ENCODE data around the gene CELA1. TPM values are rescaled to one million over a fixed set of nuclear protein-coding genes. Genes with fewer than 3 reads are reported as not detected.
"Not testable (repeated sequence)": the region's sequence is repeated elsewhere in the genome, so short reads cannot be mapped to it uniquely, and the experiment has no call there.

The CELA1 gene
- total RNA-seq, 1 donor from 2014 or later = not detected

DNA sequence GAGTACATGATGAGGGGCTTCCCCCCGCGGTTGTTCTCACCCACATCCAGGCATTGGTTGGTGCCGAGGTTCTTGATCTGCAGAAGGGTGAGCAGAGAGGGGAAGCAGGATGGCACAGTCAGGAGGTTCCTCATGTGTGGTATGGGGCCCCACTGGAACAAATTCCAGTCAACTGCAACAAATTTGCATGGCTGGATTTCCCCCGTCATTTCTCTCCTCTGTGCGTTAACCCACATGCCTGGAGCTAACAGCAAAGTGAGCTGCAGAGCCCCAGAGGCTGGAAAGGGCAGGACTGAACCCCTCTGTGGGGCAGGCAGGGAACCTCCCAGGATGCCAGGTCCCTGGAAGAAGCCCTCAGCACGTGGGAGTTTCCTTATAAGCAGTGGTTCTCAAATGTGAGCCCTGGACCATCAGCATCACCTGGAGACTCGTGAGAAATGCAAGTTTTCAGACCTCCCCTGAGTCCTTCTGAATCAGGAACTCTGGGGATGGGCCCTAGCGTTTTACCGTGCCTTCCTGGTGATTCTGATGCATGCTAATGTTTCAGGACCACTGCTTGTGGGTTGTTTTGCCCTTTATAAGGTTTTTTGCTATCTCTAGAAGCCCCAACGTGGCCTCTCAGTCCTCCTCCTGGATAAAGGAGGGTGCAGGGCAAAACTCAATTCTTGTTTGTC is 11.0 kb upstream of the CELA1 start:
- intact Hi-C loops (cut with DNase I) = no loop called here
- DNase-seq = no peak
- no peak for ATAC-seq (ENCODE audit: poor library complexity)

DNA sequence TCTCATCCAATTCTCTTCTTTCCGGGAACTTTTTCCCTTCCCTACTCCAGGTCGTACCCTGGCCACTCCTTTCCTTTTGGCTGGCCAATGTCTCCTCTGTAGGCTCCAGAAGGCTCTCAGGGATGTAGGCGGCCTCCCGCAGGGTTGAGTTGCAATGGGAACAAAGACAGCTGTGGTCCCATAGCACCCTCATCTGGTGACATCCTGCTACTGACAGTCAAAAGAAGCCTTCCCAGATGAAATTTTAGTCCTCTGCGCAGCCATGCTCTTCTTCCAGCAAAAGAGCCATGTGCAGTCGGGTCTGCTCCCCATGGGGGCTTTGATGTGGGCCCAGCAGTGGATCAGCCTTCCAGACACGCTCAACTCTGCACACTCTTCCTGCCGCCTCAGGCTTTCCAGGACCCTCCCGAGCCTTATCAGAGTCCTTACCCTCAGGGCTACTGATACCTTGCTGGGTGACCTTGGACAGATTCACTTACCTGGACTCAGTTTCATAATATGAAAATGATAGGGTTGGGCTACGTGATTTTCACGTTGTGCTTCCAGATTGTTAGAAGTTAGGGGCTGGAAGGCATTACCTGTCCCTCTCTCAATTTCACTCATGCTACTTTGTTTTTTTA is 5.5 kb upstream of the CELA1 start:
- ATAC-seq (ENCODE audit: poor library complexity) (no peak), DNase-seq (no peak)
- intact Hi-C loops (cut with DNase I) = no loop called here

DNA sequence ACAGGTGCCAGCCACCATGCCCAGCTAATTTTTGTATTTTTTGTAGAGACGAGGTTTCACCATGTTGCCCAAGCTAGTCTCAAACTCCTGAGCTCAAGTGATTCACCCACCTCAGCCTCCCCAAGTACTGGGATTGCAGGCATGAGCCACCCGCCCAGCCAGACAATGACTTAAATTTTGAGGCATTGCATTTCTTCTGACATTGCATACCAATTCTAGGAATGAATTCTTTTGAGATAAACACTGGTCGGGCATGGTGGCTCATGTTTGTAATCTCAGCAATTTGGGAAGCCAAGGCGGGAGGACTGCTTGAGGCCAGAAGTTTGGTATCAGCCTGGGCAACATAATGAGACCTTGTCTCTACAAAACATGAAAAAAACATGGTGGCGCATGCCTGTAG is 2.5 kb upstream of the CELA1 start:
- DNase-seq (no peak), ATAC-seq (ENCODE audit: poor library complexity) (no peak)
- intact Hi-C loops (cut with DNase I) = loop anchor here (10.0 kb wide), 2 partner anchors 84 to 524 kb away; no protein-coding TSS in a partner anchor

DNA sequence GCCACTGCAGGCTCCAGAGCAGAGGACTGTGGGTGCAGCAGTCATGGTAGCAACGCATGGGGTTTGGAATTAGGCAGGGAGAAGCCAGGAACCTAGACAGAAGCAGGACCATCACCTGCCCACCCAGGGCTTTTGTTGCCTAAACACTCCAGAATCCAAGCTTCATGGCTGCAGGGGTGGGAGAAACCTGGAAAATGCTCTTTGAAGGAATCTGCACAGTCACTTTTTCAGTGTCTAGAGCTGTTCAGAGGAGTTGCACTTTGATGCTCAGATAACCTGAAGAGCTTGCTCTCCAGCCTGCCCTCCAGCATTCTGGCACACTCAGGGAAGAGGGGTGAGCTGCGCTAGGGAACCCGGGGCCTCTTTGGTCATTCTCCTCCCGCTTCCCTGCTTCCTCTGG is 1.6 kb upstream of the CELA1 start:
- no peak for DNase-seq
- ATAC-seq (ENCODE audit: poor library complexity) = no peak
- intact Hi-C loops (cut with DNase I) = loop anchor here (10.0 kb wide), 2 partner anchors 83 to 523 kb away; no protein-coding TSS in a partner anchor

DNA sequence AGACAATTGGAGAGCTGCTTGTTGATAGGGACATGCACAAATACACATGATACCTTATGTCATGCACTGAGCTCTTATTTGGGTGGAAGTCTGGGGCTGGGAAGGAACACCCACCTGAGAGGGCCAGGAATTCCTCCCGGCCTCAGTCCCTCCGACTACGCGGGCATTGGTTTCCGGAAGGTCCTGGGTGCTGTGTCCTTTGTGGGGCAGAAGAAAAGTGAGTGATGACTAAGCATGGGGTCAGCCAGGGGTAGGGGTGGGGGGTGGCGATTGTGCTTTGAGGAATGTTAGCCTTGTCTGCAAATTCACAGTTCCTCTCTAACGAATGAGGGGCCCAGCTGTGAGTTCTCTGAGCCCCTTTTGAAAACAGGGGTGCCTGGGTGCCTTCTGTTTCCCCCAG is 798 bp downstream of the CELA1 start:
- ATAC-seq (ENCODE audit: poor library complexity) (no peak), DNase-seq (no peak)
- intact Hi-C loops (cut with DNase I) = loop anchor here (10.0 kb wide), 2 partner anchors 81 to 521 kb away; no protein-coding TSS in a partner anchor

DNA sequence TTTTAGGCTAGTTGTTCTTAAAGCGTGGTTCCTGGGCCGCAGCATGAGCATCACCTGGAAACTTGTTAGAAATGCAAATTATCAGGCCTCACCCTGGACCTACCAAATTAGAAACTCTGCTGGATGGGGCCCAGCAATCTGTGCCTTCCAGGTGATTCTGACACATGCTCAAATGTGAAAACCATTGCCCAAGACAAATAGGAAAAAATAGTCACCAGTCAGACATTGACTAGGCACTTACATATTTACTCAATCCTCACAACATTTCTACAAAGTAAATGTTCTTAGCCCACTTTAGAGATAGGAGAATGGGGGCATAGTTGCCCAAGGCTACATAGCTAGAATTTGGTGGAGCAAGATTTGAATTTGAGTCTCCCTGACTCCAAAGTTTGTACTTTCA is 3.3 kb downstream of the CELA1 start:
- DNase-seq (no peak), ATAC-seq (ENCODE audit: poor library complexity) (no peak)
- intact Hi-C loops (cut with DNase I) = loop anchor here (10.0 kb wide), 2 partner anchors 78 to 518 kb away; no protein-coding TSS in a partner anchor

DNA sequence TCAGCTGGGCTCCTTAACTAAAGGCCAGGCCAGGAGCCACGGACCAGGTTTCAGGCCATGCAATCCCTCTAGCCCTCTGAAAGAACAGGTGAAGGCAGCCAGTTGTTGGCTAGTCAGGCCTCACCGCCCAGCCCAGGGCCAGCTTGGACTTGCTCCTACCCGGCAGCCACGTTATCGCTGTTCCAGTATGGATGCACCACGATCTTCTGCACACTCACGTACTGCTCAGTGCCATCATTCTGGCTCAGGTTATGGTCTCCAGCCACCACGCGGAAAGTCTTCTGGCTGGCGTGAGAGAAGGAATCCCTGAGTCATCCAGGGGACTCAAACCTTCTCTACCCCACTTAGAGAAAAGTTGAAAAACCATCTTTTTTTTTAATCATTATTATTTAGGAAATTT is 4.1 kb downstream of the CELA1 start:
- intact Hi-C loops (cut with DNase I) = loop anchor here (10.0 kb wide), 2 partner anchors 78 to 518 kb away; no protein-coding TSS in a partner anchor
- no peak for DNase-seq
- ATAC-seq (ENCODE audit: poor library complexity) = no peak

DNA sequence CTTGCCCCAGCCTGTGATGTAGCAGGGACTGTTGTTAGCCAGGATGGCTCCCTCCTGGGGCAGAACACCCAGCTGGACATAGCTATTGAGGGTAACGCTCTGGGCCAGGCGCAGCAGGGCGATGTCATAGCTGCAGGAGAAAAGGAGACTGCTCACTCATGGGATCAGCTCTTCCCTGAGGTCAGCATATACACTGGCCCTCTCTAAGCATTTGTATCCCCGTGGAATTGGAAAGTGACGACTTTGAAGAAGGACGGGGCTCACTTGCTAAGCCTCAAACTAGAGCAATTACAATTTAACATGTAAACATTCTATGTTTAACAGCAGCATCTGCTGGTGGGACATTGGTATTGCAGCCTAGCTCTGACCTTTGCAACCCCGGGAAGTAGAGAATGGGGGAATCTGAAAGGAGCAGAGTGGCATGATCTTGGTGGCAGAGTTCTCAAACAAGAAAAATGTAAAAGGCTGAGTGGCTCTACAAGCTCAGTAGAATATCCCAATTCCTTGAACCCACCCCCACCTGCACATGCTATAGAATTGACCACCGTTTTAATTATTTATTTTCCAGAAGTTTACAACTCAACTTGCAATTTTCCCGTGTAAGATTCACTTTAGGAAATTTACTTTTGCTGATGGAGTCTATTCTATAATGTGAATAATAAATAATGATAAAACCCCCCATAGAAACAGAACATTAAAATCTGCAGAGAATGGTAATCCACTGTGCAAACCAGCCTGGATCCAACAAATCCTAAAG is 5.0 kb downstream of the CELA1 start:
- intact Hi-C loops (cut with DNase I) = loop anchor here (2.0 to 10.0 kb wide), 3 partner anchors 77 to 517 kb away; partner anchors contain the start of gene LETMD1
- ATAC-seq (ENCODE audit: poor library complexity) (peak; percentile 95), DNase-seq (peak; percentile 56)

DNA sequence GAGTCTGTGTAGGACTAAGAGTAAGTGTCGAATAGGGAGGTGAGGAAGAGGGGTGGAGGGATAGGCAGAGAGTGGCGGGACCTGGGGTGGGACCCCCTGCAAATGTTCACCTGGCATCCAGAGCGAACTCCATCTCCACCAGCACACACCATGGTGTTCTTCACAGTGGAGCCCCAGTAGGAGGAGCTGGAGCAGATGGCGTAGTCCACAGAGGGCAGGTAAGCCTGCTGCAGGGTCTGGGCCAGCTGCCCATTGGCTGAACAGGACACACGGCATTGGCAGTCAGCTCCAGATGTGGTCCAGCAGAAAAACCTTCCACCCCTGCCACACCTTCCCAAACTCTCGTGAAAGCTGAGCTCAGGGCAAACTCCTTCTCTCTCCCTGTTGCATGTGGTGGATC is 6.7 kb downstream of the CELA1 start:
- DNase-seq = no peak
- ATAC-seq (ENCODE audit: poor library complexity) = no peak
- intact Hi-C loops (cut with DNase I) = loop anchor here (2.0 to 10.0 kb wide), 3 partner anchors 75 to 515 kb away; partner anchors contain the start of gene LETMD1

DNA sequence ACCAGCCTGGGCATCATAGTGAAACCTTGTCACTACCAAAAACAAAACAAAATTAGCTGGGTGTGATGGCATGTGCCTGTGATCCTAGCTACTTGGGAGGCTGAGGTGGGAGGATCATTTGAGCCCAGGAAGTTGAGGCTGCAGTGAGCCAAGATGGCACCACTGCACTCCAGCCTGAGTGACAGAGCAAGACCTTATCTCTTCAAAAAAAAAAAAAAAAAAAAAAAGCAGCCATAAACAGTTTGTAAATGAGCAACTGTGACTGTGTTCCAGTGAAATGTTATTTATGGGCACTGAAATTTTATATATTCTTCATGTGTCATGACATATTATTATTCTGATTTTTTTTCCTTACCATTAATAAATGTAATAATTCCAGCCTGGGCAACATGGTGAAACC is 9.1 kb downstream of the CELA1 start:
- intact Hi-C loops (cut with DNase I); ATAC-seq (ENCODE audit: poor library complexity); DNase-seq: not testable (repeated sequence)

DNA sequence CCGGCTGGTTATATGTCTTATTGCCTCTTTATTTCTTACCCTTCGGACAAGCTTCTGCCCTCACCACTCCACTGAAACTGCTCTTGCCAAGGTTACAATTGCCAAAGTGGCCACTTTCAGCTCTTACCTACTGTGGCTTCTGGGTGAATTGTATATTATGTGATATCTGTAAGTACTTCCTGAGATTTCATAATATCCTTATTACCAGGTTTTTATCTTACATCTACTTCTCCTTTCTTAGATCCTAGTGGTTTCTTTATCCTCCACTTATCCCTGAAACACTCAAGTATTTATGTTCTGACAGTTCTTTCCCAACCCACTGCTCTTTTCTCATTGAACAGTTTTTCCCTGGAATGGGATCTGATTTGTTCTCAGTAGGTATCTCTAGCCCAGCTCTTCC is 10.5 kb downstream of the CELA1 start:
- intact Hi-C loops (cut with DNase I) = no loop called here
- no peak for DNase-seq
- ATAC-seq (ENCODE audit: poor library complexity) = no peak

DNA sequence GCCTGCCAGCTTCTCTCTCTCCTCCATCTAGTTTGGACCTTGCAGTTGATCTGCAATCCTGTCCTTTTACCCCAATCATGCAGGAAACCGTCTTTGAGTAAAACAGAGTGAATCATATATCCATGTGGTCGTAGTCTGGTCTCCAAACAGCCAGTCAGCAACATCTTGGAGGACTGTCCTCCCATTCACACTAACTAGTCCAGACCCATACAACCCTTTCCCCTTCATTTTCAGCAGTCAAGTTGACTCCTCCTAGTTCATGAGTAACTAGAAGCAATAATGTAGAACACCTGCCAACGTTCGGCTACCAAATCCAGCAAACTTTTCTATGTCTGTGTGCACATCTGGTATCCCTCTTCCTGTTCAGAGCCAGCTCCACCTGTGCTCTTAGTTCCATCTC is 11.7 kb downstream of the CELA1 start:
- ATAC-seq (ENCODE audit: poor library complexity) (no peak), DNase-seq (no peak)
- intact Hi-C loops (cut with DNase I) = no loop called here

DNA sequence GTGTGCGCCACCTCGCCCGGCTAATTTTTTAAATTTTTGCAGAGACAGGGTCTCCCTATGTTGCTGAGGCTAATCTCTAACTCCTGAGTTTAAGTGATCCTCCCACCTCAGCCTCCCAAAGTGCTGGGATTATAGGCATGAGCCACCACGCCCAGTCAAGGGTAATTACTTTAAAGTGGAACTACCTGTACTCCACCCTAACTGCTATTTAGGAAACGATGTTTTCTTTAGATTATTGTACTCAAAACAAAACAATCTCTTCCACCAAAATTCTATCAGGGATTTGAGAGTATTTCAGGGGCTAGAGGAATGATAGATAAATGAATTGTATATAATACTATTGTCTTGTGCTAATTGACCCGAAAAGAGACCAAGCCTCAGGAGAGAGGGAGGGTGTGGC is 12.9 kb downstream of the CELA1 start:
- intact Hi-C loops (cut with DNase I) = no loop called here
- ATAC-seq (ENCODE audit: poor library complexity) (no peak), DNase-seq (no peak)

DNA sequence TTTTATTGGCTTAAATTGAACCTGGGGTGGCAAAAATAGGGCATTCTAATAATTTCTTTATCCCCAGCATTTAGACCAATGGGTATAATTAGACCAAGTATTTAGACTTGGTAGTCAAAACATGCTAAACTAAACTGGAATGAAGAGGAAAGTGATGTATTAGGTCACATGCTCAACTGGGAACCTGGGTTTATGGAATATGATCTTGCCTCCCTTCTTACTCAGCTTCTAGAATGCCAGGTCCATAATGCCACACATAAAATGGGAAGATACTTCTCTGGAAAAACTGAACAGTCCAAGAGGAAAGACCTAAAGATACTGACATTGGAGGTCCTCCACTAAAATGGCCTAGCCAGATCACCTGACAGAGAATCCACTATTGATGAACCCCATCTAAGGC is 16.3 kb downstream of the CELA1 start:
- intact Hi-C loops (cut with DNase I) = no loop called here
- ATAC-seq (ENCODE audit: poor library complexity) = no peak
- DNase-seq = no peak

DNA sequence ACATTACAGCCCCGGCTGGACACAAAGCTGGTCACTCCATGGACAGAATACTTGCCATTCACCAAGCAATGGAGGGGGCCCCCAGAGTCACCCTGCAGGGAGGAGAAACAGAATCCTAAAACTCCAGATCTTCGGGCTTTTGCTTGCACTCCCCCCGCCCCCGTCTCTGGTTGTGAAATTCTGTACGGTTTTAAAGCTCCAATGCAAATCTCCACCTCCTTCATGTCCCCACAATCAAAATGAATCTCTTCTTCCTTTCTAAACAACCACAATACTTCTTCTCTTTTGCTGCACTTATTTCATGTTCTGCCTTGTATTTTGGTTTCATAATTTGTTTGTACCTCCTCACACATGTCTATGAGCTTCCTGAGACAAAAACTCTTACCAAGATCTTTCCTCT is 16.7 kb downstream of the CELA1 start:
- intact Hi-C loops (cut with DNase I) = no loop called here
- DNase-seq (no peak), ATAC-seq (ENCODE audit: poor library complexity) (no peak)

DNA sequence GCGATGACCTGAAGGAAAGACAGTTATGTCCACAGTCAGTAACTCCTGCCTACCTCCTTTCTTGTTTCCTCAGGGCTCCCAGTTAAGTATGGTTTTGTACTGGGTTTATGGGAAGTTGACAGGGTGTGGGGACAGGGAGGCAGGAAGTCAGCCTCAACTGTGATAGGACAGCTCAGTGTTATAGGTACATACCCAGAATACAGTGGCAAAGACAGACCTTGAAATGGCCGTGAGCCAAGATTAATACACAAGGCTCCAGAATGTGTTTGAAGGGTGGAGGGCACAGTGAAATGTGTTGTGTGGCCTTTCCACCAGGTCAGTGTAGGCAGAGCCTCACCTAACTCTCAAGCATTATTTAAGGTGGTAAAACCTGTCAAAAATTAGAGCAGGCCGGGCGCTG is 17.9 kb downstream of the CELA1 start:
- DNase-seq (no peak), ATAC-seq (ENCODE audit: poor library complexity) (no peak)
- intact Hi-C loops (cut with DNase I) = no loop called here

DNA sequence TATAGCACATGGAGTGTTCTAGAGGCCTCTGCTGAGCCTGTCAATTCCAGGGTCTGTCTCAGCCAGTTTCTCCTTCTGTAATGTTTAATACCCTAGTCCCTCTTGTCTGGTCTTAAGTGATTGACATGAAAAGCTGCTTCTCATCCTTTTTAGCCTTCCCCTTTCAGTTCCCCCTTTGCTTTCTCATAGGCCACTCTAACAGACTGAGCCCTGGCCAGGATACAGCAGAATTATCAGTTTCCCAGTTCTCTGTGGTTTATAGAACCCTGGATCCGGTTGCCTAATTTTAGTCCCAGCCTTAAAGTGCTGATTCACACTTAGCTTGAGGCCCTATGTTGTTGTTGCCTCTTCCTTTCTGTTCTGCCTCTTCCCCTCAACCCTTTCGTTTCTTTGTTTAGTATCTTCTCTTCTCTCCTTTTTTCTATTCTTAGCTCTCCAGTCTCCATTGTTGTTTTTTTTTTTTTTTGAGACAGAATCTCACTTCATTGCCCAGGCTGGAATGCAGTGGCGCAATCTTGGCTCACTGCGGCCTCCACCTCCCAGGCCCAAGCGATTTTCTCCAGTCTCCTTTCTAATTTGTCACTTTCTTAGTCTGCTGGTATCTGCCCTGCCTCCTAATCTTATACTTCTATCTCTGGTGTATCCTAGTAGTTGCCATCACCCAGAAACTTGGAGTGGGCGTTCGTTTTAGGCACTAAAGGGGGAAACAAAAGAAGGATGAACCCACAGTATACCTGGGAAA is 19.6 kb downstream of the CELA1 start:
- intact Hi-C loops (cut with DNase I) = no loop called here
- DNase-seq = no peak
- peak; percentile 77 for ATAC-seq (ENCODE audit: poor library complexity)

DNA sequence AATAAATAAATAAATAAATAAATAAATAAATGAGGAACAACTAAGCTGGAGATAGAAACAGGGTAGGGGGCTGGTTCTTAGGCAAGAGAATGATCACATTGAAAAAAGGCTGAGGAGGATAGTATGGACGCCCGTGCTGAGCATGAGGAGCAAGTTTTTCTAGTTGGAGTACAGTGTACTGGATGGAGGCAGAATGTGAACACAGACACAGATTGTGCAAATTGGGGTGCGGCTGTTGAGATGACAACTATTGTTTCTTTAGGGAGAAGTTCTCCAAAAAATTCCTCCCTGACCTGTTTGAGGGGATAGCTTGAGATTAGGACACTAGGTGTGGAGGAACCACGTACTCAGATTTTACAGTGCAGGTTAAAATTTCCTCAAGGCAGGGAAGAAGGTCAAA is 21.5 kb downstream of the CELA1 start:
- ATAC-seq (ENCODE audit: poor library complexity) = no peak
- DNase-seq = no peak
- intact Hi-C loops (cut with DNase I) = no loop called here
